C1 segment of cervical spinal cord (tissue), 14 donors: ENCODE data around the gene TOR2A.

Experiments
- DNase-seq, 14 donors: peaks; one replicate each; lab custom pipeline; 2025; lab: John Stamatoyannopoulos, UW

TOR2A gene

DNA sequence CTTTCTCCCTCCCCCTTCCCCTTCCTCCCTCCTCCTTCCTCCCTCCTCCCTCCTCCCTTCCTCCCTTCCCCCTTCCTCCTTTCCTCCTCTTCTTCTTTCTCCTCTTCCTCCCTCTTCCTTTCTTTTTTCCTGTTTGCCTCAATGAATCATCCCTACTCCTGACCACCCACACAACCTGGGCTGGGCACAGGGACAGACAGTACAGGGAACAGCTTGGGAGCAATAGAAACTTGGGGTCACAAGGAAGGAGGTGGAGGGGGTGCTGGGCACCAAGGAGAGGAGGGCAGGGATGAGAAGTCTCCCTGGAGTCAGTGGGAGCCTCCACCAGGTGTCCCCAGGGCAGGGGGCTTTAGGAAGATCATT lies 14.2 kb downstream of the TOR2A start:
- no peak for DNase-seq

DNA sequence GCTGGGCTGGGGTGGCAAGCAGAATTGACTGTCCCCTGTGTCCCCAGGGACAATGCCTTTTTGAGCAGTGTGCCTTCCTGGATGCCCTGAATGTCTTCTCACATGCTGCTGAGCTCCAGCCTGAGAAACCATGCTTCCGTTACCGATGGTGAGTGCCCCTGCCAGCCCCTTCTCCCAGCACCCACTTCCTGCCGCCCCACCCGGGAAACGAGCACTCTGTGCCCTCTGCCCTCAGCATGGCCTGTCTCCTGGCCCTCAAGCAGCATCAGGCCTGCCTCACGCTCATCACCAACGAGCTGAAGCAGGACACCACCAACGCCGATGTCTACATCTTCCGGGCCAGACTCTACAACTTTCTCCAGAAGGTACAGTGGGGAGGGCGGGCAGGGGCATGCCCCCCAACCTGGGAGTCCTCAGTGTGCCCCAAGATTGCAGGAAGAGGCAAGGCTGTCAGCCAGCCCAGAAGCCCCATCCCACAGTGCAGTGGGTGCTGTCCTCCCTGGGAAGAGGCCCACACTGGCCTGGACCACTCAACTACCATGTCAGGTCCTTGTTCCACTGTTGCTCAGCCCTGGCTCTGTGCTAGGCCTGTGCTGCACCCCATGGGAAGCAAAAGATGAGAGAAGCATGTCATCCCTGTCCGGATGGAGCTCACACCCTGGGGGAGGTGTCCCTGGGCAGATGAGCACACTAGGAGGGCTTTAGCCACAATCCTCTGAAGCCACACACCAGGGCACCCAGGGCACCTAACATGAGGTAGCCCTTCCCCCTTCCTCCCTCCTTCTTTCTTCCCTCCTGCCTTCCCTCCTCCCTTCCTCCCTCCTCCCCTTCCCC lies 14.8 kb downstream of the TOR2A start:
- no peak for DNase-seq

DNA sequence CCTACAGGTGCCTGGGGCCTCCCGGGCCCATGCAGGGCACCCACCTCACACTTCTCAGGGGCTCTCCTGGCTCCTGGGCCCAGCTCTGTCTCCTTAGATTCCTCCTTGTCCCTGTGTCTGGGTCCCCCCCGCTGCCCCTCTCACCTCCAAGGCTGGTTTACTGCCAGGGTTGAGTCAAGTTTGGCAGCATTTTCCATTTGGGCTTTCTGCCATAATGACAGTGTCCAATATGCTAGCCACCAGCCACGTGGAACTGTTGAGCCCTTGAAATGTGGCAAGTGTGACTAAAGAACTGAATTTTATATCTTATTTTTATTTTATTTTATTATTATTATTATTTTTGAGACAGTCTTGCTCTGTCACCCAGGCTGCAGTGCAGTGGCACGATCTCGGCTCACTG lies 17.3 kb downstream of the TOR2A start:
- peak in 8 of 14 donors; percentile 1 to 40 (median 20) for DNase-seq

DNA sequence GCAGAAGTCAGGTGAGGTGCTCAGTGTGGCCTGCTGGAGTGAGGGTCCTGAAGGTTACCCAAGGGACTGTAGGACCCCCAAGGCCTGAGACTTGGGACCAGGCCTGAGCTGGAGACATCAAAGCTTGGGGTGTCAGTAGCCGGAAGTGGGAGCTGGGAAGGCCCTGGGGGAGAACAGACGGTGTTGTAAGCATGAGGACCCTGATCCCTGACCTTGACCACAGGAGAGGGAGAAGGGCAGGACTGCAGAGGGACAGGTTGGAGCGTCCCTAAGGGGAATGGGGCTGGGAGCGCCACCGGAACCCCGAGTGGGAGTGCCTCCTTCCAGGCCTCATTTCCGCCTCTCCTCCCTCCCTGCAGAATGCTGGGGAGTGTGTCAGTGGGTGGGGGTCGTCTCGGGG lies 18.7 kb downstream of the TOR2A start:
- no peak for DNase-seq

DNA sequence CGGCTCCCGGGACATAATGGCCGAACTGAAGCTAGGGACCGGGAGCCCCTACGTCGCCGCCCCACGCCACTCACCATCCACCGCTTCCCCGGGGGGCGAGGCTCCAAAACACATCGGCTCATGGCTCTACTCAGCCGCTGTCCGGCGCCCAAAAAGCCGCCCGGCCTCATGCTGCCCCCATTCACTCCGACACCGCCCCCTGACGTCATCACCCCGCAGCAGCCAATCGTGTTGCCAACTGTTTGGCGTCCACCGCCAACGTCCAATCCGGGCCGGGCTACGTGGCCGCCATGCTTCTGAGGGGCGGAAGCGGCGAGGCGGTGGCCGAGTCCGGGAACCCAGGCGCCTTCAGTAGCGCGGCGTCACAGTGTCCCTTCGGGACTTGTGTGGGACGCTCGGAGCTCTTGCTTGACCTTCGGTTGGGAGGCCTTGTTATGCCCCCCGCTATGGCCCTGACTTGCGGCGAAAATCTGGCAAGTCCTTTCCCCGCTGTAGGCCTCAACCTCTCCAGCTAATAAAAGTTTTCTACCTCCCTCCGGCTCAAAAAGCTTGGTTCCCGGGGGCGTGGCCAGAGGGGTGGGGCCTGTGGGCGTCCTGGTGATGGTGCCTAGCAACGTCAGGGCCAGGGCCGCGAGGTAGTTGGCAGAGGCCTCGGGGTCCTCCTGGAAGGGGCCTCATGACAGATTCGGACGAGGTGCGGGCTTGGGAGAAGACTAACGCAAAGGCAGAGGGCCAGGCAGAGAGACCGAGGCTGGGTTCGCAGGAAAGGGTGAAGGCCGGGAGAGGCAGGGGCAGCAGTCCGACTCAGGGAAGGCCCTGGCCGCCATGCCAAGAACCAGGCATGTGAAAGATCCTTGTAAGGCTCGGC lies 19.4 kb downstream of the TOR2A start, which contains the start of the genes PTRH1 and TTC16:
Gene PTRH1, minus strand, starts transcription at position 194 of the 868 bp plus-strand sequence. Its CDS starts 24 bp downstream, at position 170.
Gene TTC16, plus strand, starts transcription at position 610 of the 868 bp plus-strand sequence. Its CDS starts 67 bp downstream, at position 677.
- peak; percentile 62 to 98 (median 94) for DNase-seq

DNA sequence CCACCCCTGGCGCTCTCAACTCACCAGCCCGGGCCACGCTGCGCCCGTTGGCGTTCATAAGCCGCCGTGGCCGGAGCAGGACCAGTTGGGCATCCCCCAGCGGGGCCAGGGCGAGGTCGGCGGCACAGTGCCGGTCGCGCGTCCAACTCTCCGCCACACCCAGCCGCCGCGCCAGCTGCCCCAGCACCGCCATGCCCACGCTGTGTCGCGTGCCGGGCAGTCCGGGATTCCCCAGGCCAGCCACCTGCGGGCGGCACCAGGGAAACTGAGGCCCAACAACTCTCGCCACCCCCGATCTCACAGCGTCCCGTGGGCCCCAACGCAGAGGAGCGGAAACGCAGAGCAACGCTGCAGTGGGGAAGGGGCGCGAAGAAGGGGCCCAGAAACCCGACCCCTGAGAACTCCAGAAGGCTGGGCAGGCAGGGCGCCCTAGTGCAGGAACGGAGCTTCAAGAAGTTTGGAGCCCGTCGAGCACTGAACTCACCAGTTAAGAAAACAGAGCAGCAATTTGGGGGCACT lies 20.1 kb downstream of the TOR2A start:
- DNase-seq, result no peak

DNA sequence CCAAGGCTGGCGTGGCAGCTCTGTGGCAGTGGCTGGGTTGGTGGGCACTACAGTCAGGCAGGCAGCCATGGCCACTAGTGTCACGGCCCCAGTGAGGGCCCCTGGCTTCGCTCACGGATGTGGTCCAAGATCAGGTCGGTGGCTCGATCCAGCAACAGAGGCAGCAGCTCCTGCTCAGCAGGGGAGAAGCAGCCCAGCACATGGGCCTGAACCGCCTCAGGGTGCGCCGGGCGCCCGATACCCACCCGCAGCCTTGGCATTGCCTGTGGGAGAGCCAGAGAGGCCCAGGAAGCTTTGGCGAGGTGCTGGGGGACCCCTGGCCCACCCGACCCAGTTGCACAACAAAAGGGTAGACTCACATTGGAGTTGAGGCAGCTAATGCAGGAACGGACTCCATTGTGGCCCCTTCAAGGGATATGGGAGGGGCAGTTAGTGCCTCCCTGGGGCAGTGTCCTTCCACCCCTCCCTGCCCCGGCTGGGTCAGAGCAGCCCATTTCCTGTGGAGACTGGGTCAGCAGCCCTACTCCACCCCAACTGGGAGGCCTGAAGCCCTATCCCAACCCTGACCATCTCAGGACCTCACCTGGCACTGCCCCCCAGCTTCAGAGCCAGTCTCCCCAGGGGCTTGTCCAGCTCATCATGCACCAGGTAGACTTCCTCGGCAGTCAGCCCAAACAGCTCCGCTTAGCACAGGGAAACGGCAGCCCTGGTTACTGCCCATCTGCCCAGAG lies 20.9 kb downstream of the TOR2A start:
- DNase-seq, result no peak

DNA sequence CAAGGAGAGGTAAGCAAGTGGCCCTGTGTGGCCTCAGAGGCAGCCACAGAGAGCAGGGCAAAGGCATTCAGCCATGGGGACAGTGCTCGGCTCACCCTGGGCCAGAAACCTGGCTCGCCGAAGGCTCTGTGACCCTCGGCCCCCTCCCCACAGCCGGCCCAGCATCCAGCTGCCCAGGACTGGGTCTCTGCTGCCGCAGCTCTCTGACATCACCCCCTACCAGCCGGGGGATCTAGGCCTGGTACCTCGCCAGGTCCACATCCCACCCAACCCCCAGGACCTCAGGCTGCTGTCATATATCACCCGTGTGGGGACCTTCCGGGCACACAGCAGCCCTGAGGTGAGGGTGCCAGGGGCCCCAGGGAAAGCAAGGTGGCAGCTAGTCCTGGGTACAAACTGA lies 22.2 kb downstream of the TOR2A start:
- no peak for DNase-seq

DNA sequence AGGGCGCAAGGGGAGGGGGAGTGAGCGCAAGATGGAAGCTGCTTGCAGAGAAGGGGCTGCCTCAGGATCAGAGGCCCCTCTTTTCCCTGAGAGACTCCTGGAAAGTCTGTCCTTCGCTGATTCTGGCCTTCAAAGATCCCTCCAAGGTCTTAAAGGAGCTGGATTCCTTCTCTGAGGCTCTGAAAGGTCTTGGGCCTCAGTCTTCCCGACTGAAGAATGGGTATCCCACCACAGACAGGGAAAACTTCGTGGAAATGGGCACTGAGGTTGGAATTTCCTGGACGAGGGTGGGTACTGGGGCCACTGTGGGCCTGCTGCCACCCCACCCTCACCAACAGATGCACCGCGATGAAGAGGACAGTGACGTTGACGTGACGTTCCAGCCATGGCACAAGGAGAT lies 22.7 kb downstream of the TOR2A start:
- DNase-seq, result no peak

DNA sequence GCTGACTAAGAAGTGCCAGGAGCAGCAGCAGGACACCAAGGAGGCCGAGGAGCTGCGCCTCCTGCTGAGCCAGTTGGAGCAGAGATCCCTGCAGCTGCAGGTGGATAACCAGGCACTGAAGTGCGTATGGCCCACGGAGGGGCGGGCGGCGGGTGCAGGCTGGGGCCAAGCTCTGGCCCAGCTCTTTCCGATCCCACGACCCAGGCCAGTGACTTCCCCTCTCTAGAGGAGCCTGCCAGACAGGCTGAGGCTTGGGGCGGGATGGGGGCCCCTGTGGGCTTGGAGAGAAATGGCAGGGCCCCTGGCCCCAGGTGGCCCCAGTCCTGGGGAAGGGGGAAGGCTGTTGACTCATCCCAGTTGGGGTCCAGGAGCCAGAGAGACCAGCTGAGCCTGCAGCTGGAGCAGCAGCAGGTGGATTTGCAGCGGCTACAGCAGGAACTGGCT lies 23.2 kb downstream of the TOR2A start:
- no peak for DNase-seq

DNA sequence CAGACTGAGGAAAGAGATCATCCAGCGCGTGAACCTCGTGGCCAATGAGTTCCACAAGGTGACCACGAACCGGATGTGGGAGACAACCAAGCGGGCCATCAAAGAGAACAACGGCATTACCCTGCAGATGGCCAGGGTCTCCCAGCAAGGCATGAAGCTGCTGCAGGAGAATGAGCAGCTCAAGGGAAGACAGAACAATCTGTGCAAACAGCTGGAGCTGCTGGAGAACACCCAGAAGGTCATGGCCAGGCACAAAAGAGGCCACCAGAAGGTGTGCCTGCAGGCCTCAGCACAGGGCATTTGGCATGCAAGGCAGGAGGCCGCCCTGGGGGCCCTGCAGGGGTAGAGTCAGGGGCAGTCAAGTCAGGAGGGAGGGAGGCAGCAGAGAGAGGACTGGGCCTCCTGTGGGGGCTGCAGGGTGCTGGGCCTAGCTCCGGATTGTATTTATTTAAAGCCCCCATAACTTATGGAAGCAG lies 23.8 kb downstream of the TOR2A start:
- DNase-seq, result no peak

DNA sequence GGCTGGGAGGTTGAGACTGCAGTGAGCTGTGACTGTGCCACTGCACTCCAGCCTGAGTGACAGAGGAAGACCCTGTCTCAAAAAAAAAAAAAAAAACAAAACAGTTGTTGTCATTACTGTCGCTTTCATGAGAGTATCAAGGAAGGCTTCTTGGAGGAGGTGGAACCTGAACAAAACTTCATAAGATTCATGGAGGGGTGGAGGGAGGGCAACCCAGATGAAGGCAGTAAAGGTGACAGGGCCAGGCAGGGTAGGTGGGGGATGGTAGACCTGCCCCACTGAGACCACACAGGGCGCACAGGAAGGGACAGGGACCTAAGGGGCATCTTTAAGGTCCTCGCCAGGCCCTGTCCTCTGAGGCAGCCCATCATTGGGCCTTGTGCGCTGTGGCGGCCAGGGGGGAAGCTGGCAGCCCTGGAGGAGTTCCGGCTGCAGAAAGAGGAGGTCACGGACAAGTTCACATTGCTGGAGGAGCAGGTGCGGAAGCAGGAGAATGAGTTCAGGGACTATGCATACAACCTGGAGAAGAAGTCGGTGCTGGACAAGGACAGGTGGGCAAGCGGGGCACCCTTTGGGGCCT lies 24.8 kb downstream of the TOR2A start:
- DNase-seq, result no peak

DNA sequence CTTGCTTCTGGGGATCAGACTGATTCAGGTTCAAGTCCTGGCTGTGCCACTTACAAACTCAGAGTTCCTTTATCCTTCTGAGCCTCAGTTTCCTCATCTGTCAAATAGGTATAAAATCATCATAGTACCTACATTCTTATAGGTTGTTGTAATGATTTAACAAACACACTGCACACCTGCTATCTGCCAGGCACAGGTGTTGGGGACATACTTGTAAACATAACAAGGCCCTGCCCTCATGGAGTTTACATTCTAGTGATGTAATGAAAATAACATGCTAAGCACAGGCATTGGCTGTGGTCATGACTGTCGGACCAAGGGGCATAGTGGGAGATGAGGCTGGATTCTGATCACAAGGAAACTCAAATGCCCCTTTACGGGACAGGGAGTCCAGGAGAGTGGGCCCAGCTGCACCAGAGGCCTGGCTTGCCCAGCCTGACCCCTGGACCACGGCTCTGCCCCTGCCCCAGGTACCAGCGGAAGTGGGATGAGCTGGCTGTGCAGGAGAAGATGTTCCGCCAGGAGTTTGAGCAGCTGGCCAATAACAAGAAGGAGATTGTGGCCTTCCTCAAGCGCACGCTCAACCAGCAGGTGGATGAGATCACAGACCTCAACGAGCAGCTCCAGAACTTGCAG lies 26.0 kb downstream of the TOR2A start:
- DNase-seq, result no peak

DNA sequence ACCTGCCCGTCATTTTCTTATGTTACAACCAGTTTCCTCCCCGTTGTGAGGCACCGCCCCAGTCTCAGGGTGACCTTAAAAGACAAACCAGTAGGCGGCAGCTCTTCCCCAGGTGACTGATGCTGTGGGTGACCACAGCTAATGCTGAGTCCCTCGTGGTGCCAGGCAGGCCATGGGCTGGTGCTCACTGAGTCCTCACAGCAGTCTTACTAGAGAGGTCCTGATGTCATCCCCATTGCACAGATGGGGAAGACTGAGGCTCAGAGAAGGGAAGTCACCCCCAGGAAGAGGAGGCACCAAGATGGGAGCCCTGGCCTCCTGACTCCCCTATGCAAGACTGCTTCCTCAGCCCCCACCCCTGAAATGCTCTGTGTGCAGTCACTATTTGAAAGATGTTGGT lies 27.3 kb downstream of the TOR2A start:
- no peak for DNase-seq

DNA sequence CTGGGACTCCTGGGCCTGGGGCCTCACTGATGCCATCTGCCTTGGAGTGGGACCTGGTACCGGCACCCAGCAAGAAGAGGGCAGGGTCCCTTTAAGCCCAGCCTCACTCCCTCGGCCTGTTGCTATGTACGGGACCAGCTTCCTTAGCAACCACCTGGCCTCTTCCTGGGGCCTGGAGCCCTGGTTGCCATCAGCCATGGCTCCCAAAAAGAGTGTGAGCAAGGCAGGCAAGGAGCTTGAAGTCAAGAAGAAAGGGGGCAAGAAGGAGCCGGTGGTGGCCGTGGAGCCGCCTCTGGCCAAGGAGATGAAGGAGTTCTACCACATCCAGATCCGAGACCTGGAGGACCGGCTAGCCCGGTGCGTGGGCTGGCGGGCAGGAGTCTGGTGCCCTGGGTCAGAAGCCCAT lies 28.3 kb downstream of the TOR2A start, which contains the start of gene CFAP157:
Gene CFAP157, plus strand, starts transcription at position 153 of the 406 bp plus-strand sequence. Its CDS starts 44 bp downstream, at position 197.
- DNase-seq, result no peak

DNA sequence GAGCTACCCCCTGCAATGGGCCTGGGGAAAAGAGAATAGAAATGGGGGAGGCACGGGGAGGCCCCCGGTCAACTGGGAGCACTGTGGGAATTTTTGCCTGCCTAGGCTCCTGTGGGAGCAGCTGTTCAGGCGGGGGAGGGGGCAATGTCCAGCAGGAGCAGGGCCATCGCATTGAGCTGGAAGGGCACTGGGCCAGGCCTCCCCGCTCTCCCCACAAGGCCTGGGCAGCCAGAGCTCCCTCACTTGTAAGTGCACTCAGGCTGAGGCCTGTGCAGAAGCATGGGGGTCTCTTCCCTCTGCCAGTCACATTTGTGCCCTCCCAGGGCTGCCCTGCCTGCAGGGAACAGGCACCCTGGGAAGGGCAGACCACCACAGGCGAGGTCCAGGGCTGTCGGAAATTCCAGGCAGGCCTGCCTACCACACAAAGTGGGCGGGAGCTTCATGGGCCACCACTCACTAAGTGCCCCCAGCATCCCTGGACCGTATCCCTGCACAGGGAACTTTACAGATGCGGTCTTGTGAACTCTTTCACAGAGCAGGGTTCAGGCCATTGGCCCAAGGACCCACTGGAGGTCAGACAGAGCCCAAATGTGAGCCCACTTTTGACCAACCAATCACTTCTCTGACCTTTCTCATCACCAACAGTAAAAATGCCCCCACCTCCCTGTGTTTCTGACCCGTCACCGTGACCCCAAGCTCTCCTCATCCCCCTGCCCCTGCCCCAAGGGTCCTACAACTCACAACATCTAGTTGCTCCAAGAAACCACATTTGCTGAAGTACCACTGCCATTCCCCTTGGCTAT lies 29.3 kb downstream of the TOR2A start:
- DNase-seq, result no peak

DNA sequence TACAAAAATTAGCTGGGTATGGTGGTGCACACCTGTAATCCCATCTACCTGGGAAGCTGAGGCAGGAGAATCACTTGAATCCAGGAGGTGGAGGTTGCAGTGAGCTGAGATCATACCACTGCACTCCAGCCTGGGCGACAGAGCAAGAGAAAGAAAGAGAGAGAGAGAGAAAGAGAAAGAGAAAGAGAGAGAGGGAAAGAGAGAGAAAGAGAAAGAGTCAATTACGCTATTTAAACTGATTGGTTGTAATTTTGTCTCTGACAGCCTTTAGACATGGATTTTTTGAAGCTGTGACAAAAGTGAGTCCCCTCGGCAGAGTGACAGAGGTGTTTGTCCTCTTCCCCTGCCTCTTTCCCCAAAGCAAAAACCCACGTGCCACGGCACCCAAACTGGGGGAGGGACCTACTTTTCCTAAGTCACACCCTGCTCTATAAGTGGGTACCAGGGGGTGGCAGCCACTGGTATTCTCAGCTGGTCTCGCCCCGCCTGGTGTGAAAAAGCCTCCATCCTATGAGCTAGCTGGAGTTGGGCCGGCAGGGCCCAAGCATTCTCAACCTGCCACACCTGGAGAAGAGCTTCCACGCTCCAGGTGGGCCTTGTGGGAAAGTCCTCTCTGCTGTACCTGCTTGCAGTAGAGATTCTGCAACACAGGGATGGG lies 31.7 kb downstream of the TOR2A start:
- DNase-seq, result no peak

DNA sequence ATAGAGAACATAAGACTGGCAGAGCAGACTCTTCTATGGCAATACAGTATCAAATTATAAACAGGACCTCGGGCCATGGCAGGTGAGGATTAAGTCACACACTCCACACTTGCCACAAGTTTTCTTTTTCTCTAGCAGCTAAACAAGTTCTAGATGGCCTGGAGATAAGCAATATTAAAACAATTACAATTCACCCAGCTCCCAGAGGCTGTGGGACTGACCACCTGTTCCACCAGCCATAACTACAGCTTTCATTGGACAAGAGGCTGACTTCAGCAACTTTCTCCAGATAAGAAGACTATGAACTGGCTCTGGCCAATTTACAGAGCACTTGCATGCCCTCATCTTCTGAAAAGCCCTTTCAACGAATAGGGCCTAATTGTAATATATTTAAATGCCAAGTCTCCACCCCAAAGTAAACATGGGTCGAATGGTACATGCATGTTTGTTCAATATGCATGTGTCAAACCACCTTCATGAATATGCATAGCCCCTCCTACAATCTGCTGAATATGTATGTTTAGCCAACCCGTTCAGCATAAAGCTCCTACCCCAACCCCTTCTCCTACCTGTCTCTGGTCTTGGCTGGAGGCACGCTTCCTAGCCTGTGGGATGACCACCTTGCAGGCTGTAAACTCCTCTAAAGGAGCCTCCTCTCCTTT lies 34.4 kb downstream of the TOR2A start:
- no peak for DNase-seq
